Melanocyte of skin (primary cell): ENCODE data around the gene FRRS1L. TPM values are rescaled to one million over a fixed set of nuclear protein-coding genes. Genes with fewer than 3 reads are reported as not detected.

Experiments
- small RNA-seq, 2 donors: library from RNA; depleted of rRNA; stranded (forward); fragments of <200 nt; gene quantifications; one replicate each; pipeline ENCODE3, GENCODE V24; 2012
- total RNA-seq, 2 donors: library from RNA; depleted of rRNA; stranded (reverse); fragments of >200 nt; gene quantifications; 2 replicates each; pipeline ENCODE4 v1.2.3, GENCODE V29; 2012

The FRRS1L gene
- not detected for total RNA-seq

GRCh38 chr9:109166771-109167601, at the start of gene FRRS1L:
Gene FRRS1L (minus strand): TSS chr9:109167249. CDS start chr9:109167138, 111 bp downstream.

DNA sequence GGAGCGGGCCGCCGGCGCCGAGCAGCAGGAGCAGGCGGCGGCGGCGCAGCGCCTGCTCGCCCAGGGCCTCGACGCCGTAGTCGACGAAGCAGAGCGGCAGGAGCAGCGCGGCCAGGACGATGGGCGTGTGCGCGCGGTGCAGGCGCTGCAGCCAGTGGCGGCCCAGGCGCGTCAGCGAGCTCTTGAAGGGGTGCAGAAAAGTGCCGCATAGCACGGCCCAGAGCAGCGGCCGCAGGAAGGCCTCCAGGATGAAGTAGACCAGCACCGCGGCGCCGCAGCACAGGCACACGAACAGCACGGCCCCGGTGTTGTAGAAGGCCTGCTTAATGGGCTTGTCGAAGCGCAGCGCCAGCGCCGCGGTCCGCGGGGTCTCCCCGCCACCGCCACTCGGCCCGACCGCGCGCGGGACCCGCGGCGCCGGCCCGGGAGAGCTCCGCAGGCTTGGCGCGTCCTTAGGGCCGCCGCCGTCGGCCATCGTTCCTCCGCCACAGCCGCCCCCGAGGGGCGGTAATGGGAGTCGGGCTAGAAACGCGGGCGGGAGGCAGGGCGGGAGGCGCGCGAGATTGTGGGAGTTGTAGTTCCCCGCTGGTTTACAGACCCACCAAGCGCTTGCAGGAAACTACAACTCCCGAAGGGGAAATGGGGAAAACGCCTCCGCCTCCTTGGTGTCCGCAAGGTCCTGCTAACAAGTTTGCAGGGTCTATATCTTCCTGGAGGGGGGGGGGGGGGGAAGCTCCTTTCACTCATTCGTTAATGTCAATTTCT, 47.4 kb downstream of the FRRS1L start, which contains the start of gene TMEM245:
Gene TMEM245, minus strand, starts transcription at position 509 of the 765 bp plus-strand sequence. Its CDS starts 34 bp downstream, at position 475.

Small RNA genes within 50 kb of the gene (small RNA-seq; reads per million reads assigned to genes)
- 0 reads per million in 2 donors for gene RNU6-984P

Other genes starting within 250 kb of the FRRS1L start
- gene ELP1, start 233.1 kb downstream of the FRRS1L start, total RNA-seq, result 10 to 100 TPM; 28.2 to 34.0 TPM
- 1 to 10 TPM; 5.5 to 8.3 TPM for gene ABITRAM, start 232.8 kb downstream of the FRRS1L start, total RNA-seq
- 10 to 100 TPM; 23.1 to 25.3 TPM for gene CTNNAL1, start 153.8 kb downstream of the FRRS1L start, total RNA-seq
- 10 to 100 TPM; 69.9 to 73.3 TPM for gene TMEM245, start 47.3 kb downstream of the FRRS1L start, total RNA-seq
- under 1 TPM in 1 of 2 donors, not detected in 1; under 0.01 TPM for gene EPB41L4B, start 153.8 kb upstream of the FRRS1L start, total RNA-seq